Measurements from ENCODE around the gene NANS. TPM values are rescaled to one million over a fixed set of nuclear protein-coding genes. Genes with fewer than 3 reads are reported as not detected.
"Not testable (repeated sequence)": the region's sequence is repeated elsewhere in the genome, so short reads cannot be mapped to it uniquely, and the experiment has no call there.

NANS gene
- total RNA-seq, 1 donor from 2014 or later = 61.9 TPM

DNA sequence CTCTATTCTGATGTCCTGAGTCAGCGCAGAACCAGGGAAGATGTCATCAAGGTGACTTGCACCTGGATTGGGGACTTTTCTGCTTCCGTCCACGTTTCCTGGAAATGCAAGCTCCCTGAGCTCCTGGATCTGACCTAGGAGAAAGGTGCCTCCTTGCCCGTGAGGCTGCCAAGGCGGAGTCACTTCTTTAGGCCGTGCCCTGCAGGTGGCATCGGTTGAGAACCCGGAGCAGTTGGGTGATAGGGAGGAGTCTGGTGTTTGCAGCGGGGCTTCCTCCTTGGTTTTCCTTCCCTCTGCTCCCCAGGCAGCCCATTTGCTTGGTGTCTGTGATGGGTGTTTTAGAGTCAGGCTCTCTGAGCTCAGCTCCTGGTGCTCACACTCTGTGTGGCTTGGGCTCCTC lies 15.2 kb downstream of the NANS start:
- DNase-seq (no peak), ATAC-seq (no peak)
- Histone ChIP-seq H3K27me3 (ENCODE audit: low read depth) (no peaks in the 10 kb centered on the region), H3K4me1 (peaks cover 39% of the 10 kb centered on the region), H3K36me3 (peaks cover 14% of the 10 kb centered on the region), H3K27ac (peak overlapping the region; percentile 59), H3K4me3 (no peak overlapping the region), H3K9me3 (no peaks in the 10 kb centered on the region)
- intact Hi-C loops (cut with DNase I) = no loop called here
- TF ChIP-seq, protein P1, sequence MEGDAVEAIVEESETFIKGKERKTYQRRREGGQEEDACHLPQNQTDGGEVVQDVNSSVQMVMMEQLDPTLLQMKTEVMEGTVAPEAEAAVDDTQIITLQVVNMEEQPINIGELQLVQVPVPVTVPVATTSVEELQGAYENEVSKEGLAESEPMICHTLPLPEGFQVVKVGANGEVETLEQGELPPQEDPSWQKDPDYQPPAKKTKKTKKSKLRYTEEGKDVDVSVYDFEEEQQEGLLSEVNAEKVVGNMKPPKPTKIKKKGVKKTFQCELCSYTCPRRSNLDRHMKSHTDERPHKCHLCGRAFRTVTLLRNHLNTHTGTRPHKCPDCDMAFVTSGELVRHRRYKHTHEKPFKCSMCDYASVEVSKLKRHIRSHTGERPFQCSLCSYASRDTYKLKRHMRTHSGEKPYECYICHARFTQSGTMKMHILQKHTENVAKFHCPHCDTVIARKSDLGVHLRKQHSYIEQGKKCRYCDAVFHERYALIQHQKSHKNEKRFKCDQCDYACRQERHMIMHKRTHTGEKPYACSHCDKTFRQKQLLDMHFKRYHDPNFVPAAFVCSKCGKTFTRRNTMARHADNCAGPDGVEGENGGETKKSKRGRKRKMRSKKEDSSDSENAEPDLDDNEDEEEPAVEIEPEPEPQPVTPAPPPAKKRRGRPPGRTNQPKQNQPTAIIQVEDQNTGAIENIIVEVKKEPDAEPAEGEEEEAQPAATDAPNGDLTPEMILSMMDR (IDR thresholded peaks at IDR 0.05) = no peak

DNA sequence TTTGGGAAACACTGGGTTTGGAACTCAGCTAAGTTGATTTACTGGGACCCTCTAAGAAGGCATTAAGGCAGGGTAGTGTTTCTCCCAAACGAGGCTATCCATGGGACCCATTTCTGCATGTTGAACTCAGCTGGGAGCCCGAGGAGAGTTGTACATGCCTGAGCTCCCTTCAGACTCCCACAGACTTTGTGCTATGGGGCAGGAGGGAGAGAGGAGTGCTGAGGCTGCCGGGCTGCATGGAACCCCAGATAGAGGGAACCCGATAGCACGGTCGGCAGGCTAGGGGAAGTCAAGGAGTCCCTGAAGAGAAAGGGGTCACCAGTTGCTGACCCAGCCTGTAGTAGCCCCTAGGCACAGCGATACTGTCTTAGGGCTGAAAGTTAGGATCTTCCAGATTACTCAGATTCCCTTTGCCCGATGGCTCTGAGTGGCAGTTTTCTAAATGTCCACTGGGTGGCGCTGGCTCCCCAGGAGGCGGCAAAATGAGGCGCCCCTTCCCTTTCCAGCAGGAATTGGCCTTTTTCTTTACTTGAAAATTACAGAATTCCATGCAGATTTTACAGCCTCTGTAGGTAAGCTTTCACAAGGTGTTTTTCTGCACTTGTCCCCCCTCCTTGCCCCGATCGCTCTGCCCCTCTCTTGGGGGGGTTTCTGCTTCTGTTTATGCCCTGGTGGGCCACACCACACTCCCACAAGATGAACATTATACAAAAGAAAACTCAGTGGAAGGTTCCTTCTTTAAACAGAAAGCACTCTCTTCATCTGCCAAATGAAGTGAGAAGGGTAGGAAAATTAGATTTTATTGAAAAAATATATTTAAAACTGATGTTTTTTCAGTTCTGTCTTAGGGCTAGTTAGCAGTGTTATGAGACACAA lies 17.8 kb downstream of the NANS start:
- H3K27ac ChIP-seq = peak overlapping the region; percentile 43
- intact Hi-C loops (cut with DNase I) = no loop called here
- ATAC-seq = peak; percentile 78 to 81

DNA sequence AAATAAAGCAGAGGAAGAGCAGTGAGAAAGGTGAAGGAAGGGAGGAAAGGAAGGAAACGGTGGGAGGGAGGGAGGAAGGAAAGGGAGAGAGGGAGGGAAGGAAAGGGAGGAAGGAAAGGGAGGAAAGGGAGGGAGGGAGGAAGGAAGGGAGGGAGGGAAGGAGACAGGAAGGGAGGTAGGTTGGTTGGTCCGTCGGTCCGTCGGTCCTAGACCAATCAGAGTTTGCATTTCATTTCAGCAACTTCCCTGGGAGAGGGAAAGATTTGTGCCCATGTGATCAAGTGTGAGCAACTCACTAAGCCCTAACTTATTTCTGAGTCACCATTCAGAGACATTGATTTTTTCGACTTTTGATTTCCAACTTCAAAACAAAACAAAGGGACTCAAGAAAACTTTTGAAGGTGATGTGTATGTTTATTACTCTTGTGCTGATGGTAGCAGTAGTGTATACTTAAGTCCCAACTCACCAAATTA lies 18.8 kb downstream of the NANS start:
- H3K9me3 ChIP-seq = no peaks in the 10 kb centered on the region
- intact Hi-C loops (cut with DNase I) = no loop called here
- peak; percentile 45 to 63 for ATAC-seq
- peaks cover 30% of the 10 kb centered on the region for H3K36me3 ChIP-seq
- DNase-seq = no peak
- no peak overlapping the region for H3K4me3 ChIP-seq
- peak overlapping the region; percentile 32 for H3K27ac ChIP-seq
- peaks cover 39% of the 10 kb centered on the region for H3K4me1 ChIP-seq
- TF ChIP-seq, protein P1 (IDR thresholded peaks at IDR 0.05) = no peak
- H3K27me3 ChIP-seq (ENCODE audit: low read depth) = no peaks in the 10 kb centered on the region

More for the DNA sequence above, 17.8 kb downstream of the NANS start:
- peaks cover 26% of the 10 kb centered on the region for H3K36me3 ChIP-seq
- H3K9me3 ChIP-seq = no peaks in the 10 kb centered on the region
- H3K27me3 ChIP-seq (ENCODE audit: low read depth) = no peaks in the 10 kb centered on the region
- TF ChIP-seq, protein P1 (IDR thresholded peaks at IDR 0.05) = peak; percentile 97
- H3K4me1 ChIP-seq = peaks cover 39% of the 10 kb centered on the region
- DNase-seq = peak; percentile 70
- no peak overlapping the region for H3K4me3 ChIP-seq

DNA sequence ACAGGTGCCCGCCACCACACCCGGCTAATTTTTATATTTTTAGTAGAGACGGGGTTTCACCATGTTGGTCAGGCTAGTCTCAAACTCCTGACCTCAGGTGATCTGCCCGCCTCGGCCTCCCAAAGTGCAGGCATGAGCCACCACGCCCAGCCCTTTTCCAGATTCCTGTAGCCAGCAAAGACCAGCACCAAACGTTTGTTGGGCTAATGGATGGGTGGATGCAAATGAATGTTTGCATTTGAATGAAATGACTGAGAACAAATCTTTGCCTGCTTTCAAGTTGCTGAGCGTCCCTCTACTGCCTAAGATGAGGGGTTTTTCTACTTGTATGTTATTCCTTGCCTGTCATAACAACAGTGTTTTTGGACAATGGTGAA lies 20.0 kb downstream of the NANS start:
- Histone ChIP-seq H3K36me3 (peaks cover 41% of the 10 kb centered on the region), H3K4me1 (peaks cover 39% of the 10 kb centered on the region), H3K27ac (peak overlapping the region; percentile 32)
- H3K4me3 ChIP-seq; H3K27me3 ChIP-seq (ENCODE audit: low read depth); H3K9me3 ChIP-seq; intact Hi-C loops (cut with DNase I); DNase-seq; ATAC-seq: not testable (repeated sequence)

DNA sequence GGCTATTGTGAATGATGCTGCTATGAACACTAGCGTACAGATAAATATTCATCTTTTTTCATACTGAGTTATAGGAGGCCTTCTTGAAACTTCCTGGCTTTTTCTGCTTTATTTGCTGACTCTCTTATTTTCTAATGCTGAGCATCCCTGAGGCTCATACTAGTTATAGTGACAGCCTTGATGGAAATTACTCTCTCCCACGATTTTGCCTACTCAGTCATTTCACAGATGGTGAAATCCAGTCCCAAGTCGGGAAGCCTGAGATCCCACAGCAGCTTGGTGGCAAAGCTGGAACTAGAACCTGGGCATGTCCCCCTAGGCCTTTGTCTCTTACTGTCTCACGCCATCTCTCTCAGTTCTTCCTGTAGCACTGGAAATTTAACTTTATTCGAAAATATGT lies 22.4 kb downstream of the NANS start:
- ATAC-seq (no peak), DNase-seq (no peak)
- no peak overlapping the region for H3K27ac ChIP-seq
- H3K4me3 ChIP-seq = no peak overlapping the region
- intact Hi-C loops (cut with DNase I) = no loop called here
- TF ChIP-seq, protein P1 (IDR thresholded peaks at IDR 0.05) = no peak
- peaks cover 65% of the 10 kb centered on the region for H3K36me3 ChIP-seq
- no peaks in the 10 kb centered on the region for H3K27me3 ChIP-seq (ENCODE audit: low read depth)
- peaks cover 32% of the 10 kb centered on the region for H3K4me1 ChIP-seq
- no peaks in the 10 kb centered on the region for H3K9me3 ChIP-seq

DNA sequence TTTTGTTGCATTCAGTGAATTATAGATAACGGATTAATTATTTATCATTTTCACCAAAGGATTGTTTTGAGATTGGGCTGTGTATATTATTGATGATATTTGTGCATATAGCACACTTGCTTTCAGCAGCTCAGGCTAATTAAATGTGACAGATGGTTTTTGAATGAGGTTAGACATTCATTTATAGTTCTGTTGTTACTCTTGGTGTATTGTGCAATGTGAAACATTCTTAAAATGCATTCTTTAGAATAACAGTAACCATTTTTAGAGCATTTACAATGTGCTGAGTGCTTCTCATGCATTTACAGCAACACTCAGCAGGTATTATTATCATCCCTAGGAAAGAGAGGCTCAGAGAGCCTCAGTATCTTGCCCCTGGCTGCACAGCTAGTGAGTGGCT lies 23.8 kb downstream of the NANS start:
- Histone ChIP-seq H3K4me3 (no peak overlapping the region), H3K27ac (no peak overlapping the region), H3K27me3 (ENCODE audit: low read depth) (no peaks in the 10 kb centered on the region), H3K36me3 (peaks cover 78% of the 10 kb centered on the region), H3K9me3 (no peaks in the 10 kb centered on the region), H3K4me1 (peaks cover 20% of the 10 kb centered on the region)
- DNase-seq (no peak), ATAC-seq (no peak)
- TF ChIP-seq, protein P1 (IDR thresholded peaks at IDR 0.05) = no peak
- intact Hi-C loops (cut with DNase I) = no loop called here
